CD14-positive monocyte (primary cell): ENCODE results near the gene TLCD2. TPM values are rescaled to one million over a fixed set of nuclear protein-coding genes. Genes with fewer than 3 reads are reported as not detected.

Experiments
- DNase-seq, 3 donors: peaks; one replicate each; pipeline ENCODE4 v3.0.0-alpha.2; 2011 to 2022
- H2AFZ ChIP-seq: 2 replicates; pipeline ENCODE4 v1.6.0; 2012; ENCODE audit warnings: mild to moderate bottlenecking, low read depth, low read length, inconsistent platforms; ENCODE audit not compliant: insufficient read depth, poor library complexity, severe bottlenecking
- H3K27ac ChIP-seq, 2 donors: 1 replicate in 1 of 2; 2 replicates in 1 of 2; pipeline ENCODE4 v1.5.1; 2012 to 2013; ENCODE audit warnings: low read length in 2 of 2, control low read depth in 1 of 2, inconsistent platforms in 1 of 2, low read depth in 1 of 2, mild to moderate bottlenecking in 1 of 2
- H3K27me3 ChIP-seq, 2 donors: one replicate each; pipeline versions ENCODE4 v1.6.0 to v1.6.1; 2011 to 2013; ENCODE audit warnings: low read length in 2 of 2; ENCODE audit not compliant: control insufficient read depth in 2 of 2, insufficient read depth in 2 of 2
- H3K36me3 ChIP-seq, 2 donors: replicated peaks in 1 of 2; 1 replicate in 1 of 2; 2 replicates in 1 of 2; pipeline versions ENCODE4 v1.5.1 to v1.6.1; 2012 to 2013; ENCODE audit warnings: low read length in 2 of 2, control low read depth in 1 of 2, inconsistent platforms in 1 of 2, mild to moderate bottlenecking in 1 of 2; ENCODE audit not compliant: insufficient read depth in 2 of 2, control insufficient read depth in 1 of 2
- H3K4me1 ChIP-seq, 2 donors: 1 replicate in 1 of 2; 2 replicates in 1 of 2; pipeline versions ENCODE4 v1.5.1 to v1.6.1; 2012 to 2013; ENCODE audit warnings: low read length in 2 of 2, control low read depth in 1 of 2, inconsistent platforms in 1 of 2, mild to moderate bottlenecking in 1 of 2, moderate library complexity in 1 of 2; ENCODE audit not compliant: insufficient read depth in 2 of 2, control insufficient read depth in 1 of 2
- H3K4me2 ChIP-seq: replicated peaks from 2 replicates; pipeline ENCODE3; 2012; ENCODE audit warnings: low read length, moderate library complexity, mild to moderate bottlenecking; ENCODE audit not compliant: poor library complexity, severe bottlenecking; ENCODE audit errors: extremely low read depth
- H3K4me3 ChIP-seq, 3 experiments: fragments of 200-600 bp in 1 of 3; sonication (generic) in 1 of 3; replicated peaks in 1 of 3; 1 replicate in 2 of 3; 2 replicates in 1 of 3; pipeline ENCODE4 v1.5.1; 2011 to 2013; ENCODE audit warnings: low read length in 3 of 3, mild to moderate bottlenecking in 3 of 3, control low read depth in 2 of 3, low read depth in 2 of 3, inconsistent platforms in 1 of 3, moderate library complexity in 1 of 3
- H3K79me2 ChIP-seq: 2 replicates; pipeline ENCODE4 v1.6.0; 2012; ENCODE audit warnings: mild to moderate bottlenecking, control low read depth, inconsistent platforms, low read length, moderate library complexity; ENCODE audit not compliant: insufficient read depth
- H3K9ac ChIP-seq: 2 replicates; pipeline ENCODE4 v1.6.0; 2017; ENCODE audit warnings: low read length, mild to moderate bottlenecking; ENCODE audit not compliant: insufficient read depth, poor library complexity, severe bottlenecking
- H3K9me3 ChIP-seq, 2 donors: replicated peaks in 1 of 2; 1 replicate in 1 of 2; 2 replicates in 1 of 2; pipeline versions ENCODE4 v1.5.1 to v1.6.1; 2012 to 2013; ENCODE audit warnings: low read length in 2 of 2, control low read depth in 1 of 2; ENCODE audit not compliant: control insufficient read depth in 1 of 2, insufficient read depth in 1 of 2
- H4K20me1 ChIP-seq: 2 replicates; pipeline ENCODE4 v1.6.0; 2012; ENCODE audit warnings: mild to moderate bottlenecking, low read length, control low read depth, moderate library complexity; ENCODE audit not compliant: insufficient read depth
- H3K27ac Mint-ChIP-seq, 7 donors: one replicate each; pipeline ENCODE4 v1.8.0; 2020; ENCODE audit warnings: mild to moderate bottlenecking in 7 of 7, mixed read lengths in 7 of 7, moderate library complexity in 6 of 7, inconsistent platforms in 2 of 7
- H3K27me3 Mint-ChIP-seq, 3 donors: one replicate each; pipeline ENCODE4 v1.8.0; 2021 to 2022; ENCODE audit warnings: low read depth in 3 of 3, mild to moderate bottlenecking in 3 of 3, mixed read lengths in 3 of 3, moderate library complexity in 3 of 3, inconsistent platforms in 1 of 3
- H3K36me3 Mint-ChIP-seq, 2 donors: one replicate each; pipeline ENCODE4 v1.8.0; 2020; ENCODE audit warnings: mixed read lengths in 2 of 2, inconsistent platforms in 1 of 2, mild to moderate bottlenecking in 1 of 2
- H3K4me1 Mint-ChIP-seq: one replicate; pipeline ENCODE4 v1.8.0; 2020; ENCODE audit warnings: mild to moderate bottlenecking, mixed read lengths
- H3K4me3 Mint-ChIP-seq, 2 donors: one replicate each; pipeline ENCODE4 v1.8.0; 2020; ENCODE audit warnings: mild to moderate bottlenecking in 2 of 2, mixed read lengths in 2 of 2, moderate library complexity in 1 of 2
- H3K9me3 Mint-ChIP-seq, 7 donors: one replicate each; pipeline ENCODE4 v1.8.0; 2020 to 2022; ENCODE audit warnings: mixed read lengths in 7 of 7, mild to moderate bottlenecking in 6 of 7, moderate library complexity in 6 of 7, inconsistent platforms in 2 of 7
- CTCF ChIP-seq: fragments of 200-600 bp; IDR thresholded peaks from one replicate; pipeline ENCODE4 v1.8.0; 2022; ENCODE audit warnings: antibody characterized with exemption, mild to moderate bottlenecking
- WGBS: methylation state at CpG from one replicate; pipeline ENCODE4 v1.1.5; 2013; ENCODE audit warnings: missing lambda C conversion rate; ENCODE audit not compliant: insufficient coverage; 5-methylcytosine and 5-hydroxymethylcytosine counted together
- intact Hi-C, 2 donors: fragments of 100-400 bp; cut with micrococcal nuclease; formaldehyde crosslinking; loops; one replicate each; pipeline versions ENCODE4 v1.15.0 to v1.15.1; 2023
- polyA plus RNA-seq, 3 donors: library from polyadenylated mRNA; depleted of rRNA in 1 of 3; unstranded in 2 of 3; stranded (reverse) in 1 of 3; fragments of 300-500 nt in 2 of 3; fragments of >200 nt in 1 of 3; fragmentation: Illumina TruSeq in 2 of 3; gene quantifications; 1 replicate in 2 of 3; 2 replicates in 1 of 3; pipeline ENCODE4 v1.2.3, GENCODE V29; 2012 to 2021

TLCD2 gene
- polyA plus RNA-seq, 3 donors: 0.03 TPM; not detected in 2

- WGBS: 91% methylated on average over 18 of the region's 21 CpGs
- Histone ChIP-seq H3K4me3 (no peak overlapping the region), H3K36me3 (peaks cover 46 to 56% of the 10 kb centered on the region in 2 donors), H3K9me3 (no peaks in the 10 kb centered on the region), H3K27me3 (no peaks in the 10 kb centered on the region), H3K9ac (no peak overlapping the region), H3K4me2 (no peak overlapping the region), H4K20me1 (peaks cover 33% of the 10 kb centered on the region), H3K4me1 (peaks cover 0 to 22% of the 10 kb centered on the region in 2 donors), H3K79me2 (no peaks in the 10 kb centered on the region), H2AFZ (no peak overlapping the region), H3K27ac (peak overlapping the region; percentile 20 to 53)
- peaks cover 9% of the 10 kb centered on the region for H3K4me1 Mint-ChIP-seq
- H3K36me3 Mint-ChIP-seq: peaks cover 44 to 51% of the 10 kb centered on the region in 2 donors
- peak overlapping the region in 5 of 7 donors; percentile 26 to 83 (median 41) for H3K27ac Mint-ChIP-seq
- intact Hi-C loops: no loop called here
- H3K27me3 Mint-ChIP-seq: peaks cover 0 to 4% (median 1%) of the 10 kb centered on the region in 3 donors
- H3K9me3 Mint-ChIP-seq: peaks cover 0 to 3% (median 0%) of the 10 kb centered on the region in 7 donors
- H3K4me3 Mint-ChIP-seq: no peak overlapping the region
- TF ChIP-seq CTCF: no peak
- DNase-seq: no peak
Observed at GRCh38 chr17:1737531-1738291, 27.5 kb upstream of the TLCD2 start.

GRCh38 chr17:1736348-1737281 lies 26.4 kb upstream of the TLCD2 start:
- WGBS: 85% methylated on average over 18 of the region's 25 CpGs
- peak in 1 of 3 donors; percentile 27 for DNase-seq
- Histone ChIP-seq H3K36me3 (peaks cover 54 to 60% of the 10 kb centered on the region in 2 donors), H3K4me1 (peaks cover 0 to 22% of the 10 kb centered on the region in 2 donors), H4K20me1 (peaks cover 38% of the 10 kb centered on the region), H3K4me2 (no peak overlapping the region), H3K9me3 (no peaks in the 10 kb centered on the region), H3K4me3 (no peak overlapping the region), H3K27me3 (no peaks in the 10 kb centered on the region), H3K9ac (peak overlapping the region; percentile 15), H2AFZ (no peak overlapping the region), H3K79me2 (no peaks in the 10 kb centered on the region), H3K27ac (peak overlapping the region in 1 of 2 donors; percentile 53)
- Mint-ChIP-seq H3K4me3 (no peak overlapping the region), H3K36me3 (peaks cover 48 to 59% of the 10 kb centered on the region in 2 donors), H3K27ac (peak overlapping the region in 5 of 7 donors; percentile 3 to 70 (median 58)), H3K27me3 (peaks cover 0 to 4% (median 1%) of the 10 kb centered on the region in 3 donors), H3K4me1 (peaks cover 9% of the 10 kb centered on the region), H3K9me3 (peaks cover 0 to 3% (median 0%) of the 10 kb centered on the region in 7 donors)
- no peak for TF ChIP-seq CTCF
- intact Hi-C loops: no loop called here
